GM23338 (cell line): ENCODE data around the gene PCNT. TPM values are rescaled to one million over a fixed set of nuclear protein-coding genes. Genes with fewer than 3 reads are reported as not detected.

Experiments used
- ATAC-seq: fragments of 200-7000 bp; cut with Tn5 transposase; 3 replicates; pipeline ENCODE4 v1.9.1; 2020
- DNase-seq: peaks from one replicate; pipeline ENCODE4 v3.0.0-alpha.2; 2015; ENCODE audit warnings: low spot score
- H2AFZ ChIP-seq: fragments of 200-600 bp; sonication (generic); 2 replicates; pipeline ENCODE4 v1.8.0; 2016; ENCODE audit warnings: antibody characterized with exemption, mild to moderate bottlenecking, moderate library complexity
- H3F3A ChIP-seq: fragments of 200-600 bp; sonication (generic); replicated peaks from 2 replicates; pipeline ENCODE4 v1.8.0; 2017; ENCODE audit warnings: antibody characterized with exemption, mixed run types, low read depth
- H3K27ac ChIP-seq: fragments of 200-600 bp; sonication (generic); 2 replicates; pipeline ENCODE4 v1.6.1; 2016; ENCODE audit warnings: low read depth
- H3K27me3 ChIP-seq: fragments of 200-600 bp; sonication (generic); 2 replicates; pipeline ENCODE4 v1.8.0; 2016; ENCODE audit warnings: mild to moderate bottlenecking, mixed run types, moderate library complexity; ENCODE audit not compliant: insufficient read depth
- H3K36me3 ChIP-seq: fragments of 200-600 bp; sonication (generic); 2 replicates; pipeline ENCODE4 v1.8.0; 2016; ENCODE audit warnings: mild to moderate bottlenecking; ENCODE audit not compliant: insufficient read depth
- H3K4me1 ChIP-seq: fragments of 200-600 bp; sonication (generic); 2 replicates; pipeline ENCODE4 v1.8.0; 2016; ENCODE audit warnings: mild to moderate bottlenecking, moderate library complexity; ENCODE audit not compliant: insufficient read depth
- H3K4me2 ChIP-seq: fragments of 200-600 bp; sonication (generic); 2 replicates; pipeline ENCODE4 v1.7.1; 2017; ENCODE audit warnings: mixed run types
- H3K4me3 ChIP-seq: fragments of 200-600 bp; sonication (generic); 2 replicates; pipeline ENCODE4 v1.6.1; 2016; ENCODE audit warnings: mixed run types
- H3K79me2 ChIP-seq: fragments of 200-600 bp; sonication (generic); replicated peaks from 2 replicates; pipeline ENCODE4 v1.8.0; 2017; ENCODE audit warnings: mild to moderate bottlenecking; ENCODE audit not compliant: insufficient read depth
- H3K9me2 ChIP-seq: fragments of 200-600 bp; sonication (generic); 2 replicates; pipeline ENCODE4 v1.8.0; 2017; ENCODE audit not compliant: insufficient read depth
- H4K20me1 ChIP-seq: fragments of 200-600 bp; sonication (generic); replicated peaks from 2 replicates; pipeline ENCODE4 v1.8.0; 2017; ENCODE audit warnings: mild to moderate bottlenecking; ENCODE audit not compliant: insufficient read depth
- H3K27ac Mint-ChIP-seq: 2 replicates; pipeline ENCODE4 v1.8.0; 2020; ENCODE audit warnings: inconsistent platforms, mild to moderate bottlenecking, moderate library complexity, mixed read lengths
- H3K27me3 Mint-ChIP-seq: 3 replicates; pipeline ENCODE4 v1.8.0; 2022; ENCODE audit warnings: low read depth, mild to moderate bottlenecking, moderate library complexity, mixed read lengths, inconsistent platforms; ENCODE audit not compliant: insufficient read depth, poor library complexity
- H3K36me3 Mint-ChIP-seq: 3 replicates; pipeline ENCODE4 v1.8.0; 2021; ENCODE audit warnings: low read depth, mild to moderate bottlenecking, inconsistent platforms, moderate library complexity, mixed read lengths
- H3K4me1 Mint-ChIP-seq: 3 replicates; pipeline ENCODE4 v1.8.0; 2020; ENCODE audit warnings: mild to moderate bottlenecking, inconsistent platforms, mixed read lengths
- H3K4me3 Mint-ChIP-seq: 3 replicates; pipeline ENCODE4 v1.8.0; 2021; ENCODE audit warnings: moderate library complexity, mild to moderate bottlenecking, inconsistent platforms, mixed read lengths
- H3K9me3 Mint-ChIP-seq: 3 replicates; pipeline ENCODE4 v1.8.0; 2020; ENCODE audit warnings: moderate library complexity, mild to moderate bottlenecking, inconsistent platforms, mixed read lengths
- CREB1 ChIP-seq: fragments of 250-450 bp; sonication (Bioruptor Pico); IDR thresholded peaks from 2 replicates; pipeline ENCODE4 v1.5.0; 2020; ENCODE audit warnings: low read depth, mild to moderate bottlenecking, moderate library complexity
- CTCF ChIP-seq, 2 experiments: fragments of 200-600 bp in 1 of 2; sonication (generic) in 1 of 2; conservative IDR thresholded peaks; 2 replicates each; pipeline versions ENCODE4 v1.5.1 to v1.6.1; 2016 to 2017; ENCODE audit warnings: antibody characterized with exemption in 2 of 2, low read depth in 2 of 2, mild to moderate bottlenecking in 2 of 2, moderate library complexity in 1 of 2
- JUNB ChIP-seq: IDR thresholded peaks from one replicate; pipeline ENCODE4 v1.6.1; 2016; ENCODE audit warnings: antibody characterized with exemption; ENCODE audit not compliant: unreplicated experiment
- POLR2AphosphoS5 ChIP-seq: IDR thresholded peaks from 2 replicates; pipeline ENCODE4 v1.6.1; 2016; ENCODE audit warnings: antibody characterized with exemption, low read depth
- ZNF331 ChIP-seq: fragments of 250-450 bp; sonication (Bioruptor Pico); IDR thresholded peaks from 2 replicates; pipeline ENCODE4 v1.5.0; 2020; ENCODE audit warnings: low read depth, mild to moderate bottlenecking, moderate library complexity
- ZNF462 ChIP-seq: fragments of 250-450 bp; sonication (Bioruptor Pico); IDR thresholded peaks from 2 replicates; pipeline ENCODE4 v1.5.0; 2020; ENCODE audit warnings: mild to moderate bottlenecking, moderate library complexity
- polyA plus RNA-seq: library from polyadenylated mRNA; unstranded; fragments of >200 nt; fragmentation: Nextera tagmentation; extraction: Ambion mirVana; gene quantifications from 2 replicates; pipeline ENCODE4 v1.2.1, GENCODE V29; 2016
- total RNA-seq: library from RNA; depleted of rRNA; stranded (reverse); fragments of >200 nt; shearing (Covaris generic); gene quantifications from 2 replicates; pipeline ENCODE4 v1.2.3, GENCODE V29; 2014

The PCNT gene
- total and polyA plus RNA-seq, 2 experiments from 2014 or later: 39.6 to 46.1 TPM

GRCh38 chr21:46404306-46404705 is 80.3 kb downstream of the PCNT start:
- H3K27ac ChIP-seq: no peak overlapping the region
- DNase-seq (no peak), ATAC-seq (no peak)
- TF ChIP-seq JUNB (no peak), CREB1 (CRISPR knock-in tag) (no peak), CTCF (conservative IDR thresholded peaks at IDR 0.05; ENCODE audit: low read depth in 2 of 2) (no peak), POLR2AphosphoS5 (no peak), ZNF462 (CRISPR knock-in tag) (no peak), ZNF331 (CRISPR knock-in tag) (no peak)
- no peak overlapping the region for H3K4me3 Mint-ChIP-seq
- H3K4me2 ChIP-seq: no peak overlapping the region
- no peaks in the 10 kb centered on the region for H3K9me2 ChIP-seq
- no peaks in the 10 kb centered on the region; the same call in 1 of the 2 replicates for H3K4me1 ChIP-seq
- no peaks in the 10 kb centered on the region for H3K79me2 ChIP-seq
- H3K27me3 ChIP-seq: no peaks in the 10 kb centered on the region
- peaks cover 40% of the 10 kb centered on the region for H3K36me3 Mint-ChIP-seq
- no peaks in the 10 kb centered on the region; the same call in 2 of the 3 replicates for H3K9me3 Mint-ChIP-seq
- peaks cover 2% of the 10 kb centered on the region; the same call in 2 of the 3 replicates for H3K4me1 Mint-ChIP-seq
- H2AFZ ChIP-seq: no peak overlapping the region
- H3F3A ChIP-seq: no peaks in the 10 kb centered on the region
- H4K20me1 ChIP-seq: no peaks in the 10 kb centered on the region
- peaks cover 1% of the 10 kb centered on the region for H3K27me3 Mint-ChIP-seq
- no peak overlapping the region for H3K4me3 ChIP-seq
- H3K27ac Mint-ChIP-seq: no peak overlapping the region
- peaks cover 8% of the 10 kb centered on the region for H3K36me3 ChIP-seq
